Liver (tissue), 3 donors: ENCODE measurements around the gene ZFYVE27.

ENCODE experiments used
- CTCF ChIP-seq: fragments of 150-350 bp; IDR thresholded peaks from 2 replicates; pipeline ENCODE4 v1.5.1; 2017; ENCODE audit warnings: improper control_type of control experiment, low read depth, low read length; ENCODE audit not compliant: missing input control
- HNF4A ChIP-seq, 2 donors: conservative IDR thresholded peaks; 2 replicates each; pipeline ENCODE4 v1.6.1; 2016; ENCODE audit warnings: antibody characterized with exemption in 2 of 2, mild to moderate bottlenecking in 2 of 2
- JUND ChIP-seq, 2 donors: IDR thresholded peaks; 2 replicates each; pipeline ENCODE4 v1.6.1; 2016; ENCODE audit warnings: antibody characterized with exemption in 2 of 2
- MAX ChIP-seq: IDR thresholded peaks from 2 replicates; pipeline ENCODE4 v1.6.1; 2016; ENCODE audit warnings: antibody characterized with exemption
- RAD21 ChIP-seq, 2 donors: IDR thresholded peaks; 2 replicates each; pipeline ENCODE4 v1.6.1; 2016; ENCODE audit warnings: antibody characterized with exemption in 2 of 2, mild to moderate bottlenecking in 2 of 2
- RXRA ChIP-seq, 2 donors: IDR thresholded peaks; 2 replicates each; pipeline ENCODE4 v1.6.1; 2017 to 2018; ENCODE audit warnings: antibody characterized with exemption in 2 of 2, mild to moderate bottlenecking in 1 of 2
- SP1 ChIP-seq: IDR thresholded peaks from 2 replicates; pipeline ENCODE4 v1.6.1; 2018; ENCODE audit warnings: antibody characterized with exemption, mild to moderate bottlenecking
- TAF1 ChIP-seq: conservative IDR thresholded peaks from 2 replicates; pipeline ENCODE4 v1.6.1; 2016; ENCODE audit warnings: antibody characterized with exemption, mild to moderate bottlenecking
- donor health status: healthy.
- donor health status: healthy.

GRCh38 chr10:97714401-97715258 lies 22.3 kb upstream of the ZFYVE27 start:
- no peak for TF ChIP-seq TAF1
- no peak for TF ChIP-seq SP1
- TF ChIP-seq JUND (IDR thresholded peaks at IDR 0.05) = no peak
- TF ChIP-seq HNF4A (conservative IDR thresholded peaks at IDR 0.05) = no peak
- TF ChIP-seq CTCF = no peak
- no peak for TF ChIP-seq MAX
- no peak for TF ChIP-seq RXRA (IDR thresholded peaks at IDR 0.05)
- no peak for TF ChIP-seq RAD21 (IDR thresholded peaks at IDR 0.05)
